SK-N-SH (cell line): ENCODE data around the gene TIAM2. TPM values are rescaled to one million over a fixed set of nuclear protein-coding genes. Genes with fewer than 3 reads are reported as not detected.

Experiments used
- CTCF ChIA-PET: fragments of 300-600, 350-600 bp; formaldehyde crosslinking; extraction: SDS; loops from one replicate; lab custom pipeline; 2021; lab: Yijun Ruan, JAX
- POLR2A ChIA-PET: fragments of 350-600 bp; sonication (Branson Sonifier 250); formaldehyde crosslinking; extraction: SDS; loops from one replicate; lab custom pipeline; 2020; ENCODE audit warnings: antibody characterized with exemption, inconsistent platforms; lab: Yijun Ruan, JAX
- DNase-seq: peaks from one replicate; pipeline ENCODE4 v3.0.0; 2012
- H2AFZ ChIP-seq: fragments of 200-600 bp; sonication (generic); 2 replicates; pipeline ENCODE4 v1.8.1; 2016; ENCODE audit warnings: antibody characterized with exemption, mild to moderate bottlenecking, low read depth
- H3F3A ChIP-seq: fragments of 200-600 bp; sonication (generic); replicated peaks from 2 replicates; pipeline ENCODE3; 2016; ENCODE audit warnings: antibody characterized with exemption, mild to moderate bottlenecking; ENCODE audit not compliant: insufficient read depth
- H3K27ac ChIP-seq, 2 experiments: fragments of 200-500 bp in 1 of 2; fragments of 200-600 bp in 1 of 2; sonication (Bioruptor generic) in 1 of 2; sonication (generic), shearing (Covaris generic) in 1 of 2; 2 replicates each; pipeline versions ENCODE4 v1.5.1 to v1.6.1; 2014 to 2016; ENCODE audit warnings: low read depth in 2 of 2, inconsistent platforms in 1 of 2, low read length in 1 of 2, mild to moderate bottlenecking in 1 of 2, mixed read lengths in 1 of 2
- H3K27me3 ChIP-seq: fragments of 200-600 bp; sonication (generic), shearing (Covaris generic); 2 replicates; pipeline ENCODE4 v1.6.1; 2016; ENCODE audit warnings: mixed run types; ENCODE audit not compliant: insufficient read depth
- H3K36me3 ChIP-seq, 2 experiments: fragments of 200-500 bp in 1 of 2; fragments of 200-600 bp in 1 of 2; sonication (Bioruptor generic) in 1 of 2; sonication (generic) in 1 of 2; replicated peaks in 1 of 2; 2 replicates each; pipeline versions ENCODE3 to v1.5.1; 2014 to 2016; ENCODE audit warnings: low read length in 1 of 2, mild to moderate bottlenecking in 1 of 2; ENCODE audit not compliant: insufficient read depth in 2 of 2, control insufficient read depth in 1 of 2
- H3K4me1 ChIP-seq, 2 experiments: fragments of 200-500 bp in 1 of 2; fragments of 200-600 bp in 1 of 2; sonication (Bioruptor generic) in 1 of 2; sonication (generic), shearing (Covaris generic) in 1 of 2; 2 replicates each; pipeline versions ENCODE4 v1.5.1 to v1.6.1; 2014 to 2016; ENCODE audit warnings: low read depth in 1 of 2, low read length in 1 of 2, mixed run types in 1 of 2; ENCODE audit not compliant: insufficient read depth in 2 of 2, control insufficient read depth in 1 of 2
- H3K4me2 ChIP-seq: fragments of 200-600 bp; sonication (generic), shearing (Covaris generic); 2 replicates; pipeline ENCODE4 v1.6.1; 2017; ENCODE audit warnings: mixed run types
- H3K4me3 ChIP-seq, 2 experiments: fragments of 200-500 bp in 1 of 2; fragments of 200-600 bp in 1 of 2; sonication (Bioruptor generic) in 1 of 2; sonication (generic), shearing (Covaris generic) in 1 of 2; 2 replicates each; pipeline versions ENCODE4 v1.5.1 to v1.8.1; 2014 to 2016; ENCODE audit warnings: low read depth in 2 of 2, inconsistent platforms in 1 of 2, low read length in 1 of 2, mild to moderate bottlenecking in 1 of 2, mixed read lengths in 1 of 2, moderate library complexity in 1 of 2
- H3K79me2 ChIP-seq: fragments of 200-600 bp; sonication (generic); 2 replicates; pipeline ENCODE4 v1.8.1; 2017; ENCODE audit warnings: mild to moderate bottlenecking; ENCODE audit not compliant: insufficient read depth
- H3K9ac ChIP-seq: fragments of 200-600 bp; sonication (generic); 2 replicates; pipeline ENCODE4 v1.6.1; 2017; ENCODE audit warnings: mixed run types
- H3K9me2 ChIP-seq: fragments of 200-600 bp; sonication (generic); 2 replicates; pipeline ENCODE4 v1.6.1; 2017; ENCODE audit warnings: mixed run types
- H3K9me3 ChIP-seq: fragments of 200-600 bp; sonication (generic); 2 replicates; pipeline ENCODE4 v1.6.1; 2017; ENCODE audit warnings: mixed run types, mild to moderate bottlenecking, moderate library complexity
- H4K20me1 ChIP-seq: fragments of 200-600 bp; sonication (generic); 2 replicates; pipeline ENCODE4 v1.6.1; 2017; ENCODE audit warnings: mild to moderate bottlenecking, mixed run types; ENCODE audit not compliant: insufficient read depth
- CTCF ChIP-seq: fragments of 200-600 bp; sonication (generic); IDR thresholded peaks from 2 replicates; pipeline ENCODE4 v1.6.1; 2017; ENCODE audit warnings: antibody characterized with exemption, mild to moderate bottlenecking, moderate library complexity
- ELF1 ChIP-seq: IDR thresholded peaks from 2 replicates; pipeline ENCODE4 v1.4.0; 2012
- EZH2phosphoT487 ChIP-seq: fragments of 200-600 bp; sonication (generic); IDR thresholded peaks from 2 replicates; pipeline ENCODE4 v1.6.1; 2017; ENCODE audit warnings: low read depth, mixed run types, mild to moderate bottlenecking, antibody characterized with exemption, moderate library complexity, borderline replicate concordance
- FOSL2 ChIP-seq: IDR thresholded peaks from 2 replicates; pipeline ENCODE4 v1.4.0; 2012; ENCODE audit warnings: low read depth, mild to moderate bottlenecking, moderate library complexity, borderline replicate concordance
- FOXJ3 ChIP-seq: sonication (generic); formaldehyde crosslinking; IDR thresholded peaks from 2 replicates; pipeline ENCODE4 v1.5.1; 2020; ENCODE audit warnings: mild to moderate bottlenecking, missing genetic modification reagents
- GATA2 ChIP-seq: sonication (generic); formaldehyde crosslinking; IDR thresholded peaks from 2 replicates; pipeline ENCODE4 v1.5.0; 2020; ENCODE audit warnings: mild to moderate bottlenecking, missing genetic modification reagents
- IRF3 ChIP-seq: fragments of 150-350 bp; IDR thresholded peaks from 2 replicates; pipeline ENCODE4 v1.6.1; 2016; ENCODE audit warnings: mild to moderate bottlenecking, low read depth, low read length
- MAX ChIP-seq: IDR thresholded peaks from 2 replicates; pipeline ENCODE4 v1.4.0; 2012; ENCODE audit warnings: low read depth
- MEF2A ChIP-seq: IDR thresholded peaks from 2 replicates; pipeline ENCODE4 v1.4.0; 2012; ENCODE audit warnings: low read depth, borderline replicate concordance
- MXI1 ChIP-seq: IDR thresholded peaks from 2 replicates; pipeline ENCODE4 v1.6.1; 2012; ENCODE audit warnings: mild to moderate bottlenecking, low read depth, low read length, improper control_type of control experiment
- RAD21 ChIP-seq: IDR thresholded peaks from 2 replicates; pipeline ENCODE4 v1.6.1; 2012; ENCODE audit warnings: mild to moderate bottlenecking, low read length
- RCOR1 ChIP-seq: fragments of 150-350 bp; IDR thresholded peaks from 2 replicates; pipeline ENCODE4 v1.6.1; 2017; ENCODE audit warnings: antibody characterized with exemption, low read length
- RFX5 ChIP-seq: IDR thresholded peaks from 2 replicates; pipeline ENCODE4 v1.6.1; 2012; ENCODE audit warnings: mild to moderate bottlenecking, improper control_type of control experiment, low read length
- SIN3A ChIP-seq: IDR thresholded peaks from 2 replicates; pipeline ENCODE4 v1.6.1; 2012; ENCODE audit warnings: low read depth, mild to moderate bottlenecking, low read length, moderate library complexity, borderline replicate concordance
- SMC3 ChIP-seq: IDR thresholded peaks from 2 replicates; pipeline ENCODE4 v1.6.1; 2012; ENCODE audit warnings: low read depth, low read length, improper control_type of control experiment
- TCF12 ChIP-seq: IDR thresholded peaks from 2 replicates; pipeline ENCODE4 v1.4.0; 2012
- TEAD4 ChIP-seq: IDR thresholded peaks from 2 replicates; pipeline ENCODE4 v1.4.0; 2012; ENCODE audit warnings: mild to moderate bottlenecking, borderline replicate concordance; ENCODE audit not compliant: insufficient read depth
- YY1 ChIP-seq: IDR thresholded peaks from 2 replicates; pipeline ENCODE4 v1.4.0; 2012; ENCODE audit warnings: low read depth, mild to moderate bottlenecking
- WGBS: methylation state at CpG from one replicate; pipeline ENCODE4 v1.1.6; 2017; ENCODE audit warnings: low lambda C conversion rate; 5-methylcytosine and 5-hydroxymethylcytosine counted together
- polyA plus RNA-seq, 3 experiments: library from polyadenylated mRNA; depleted of rRNA; stranded (reverse); fragments of >200 nt; gene quantifications; 2 replicates each; pipeline ENCODE4 v1.2.3, GENCODE V29; 2012
- TF ChIP-seq, protein P1 (sequence below): IDR thresholded peaks from 2 replicates; pipeline ENCODE4 v1.4.0; 2012; ENCODE audit warnings: low read depth, borderline replicate concordance

TIAM2 gene
- polyA plus RNA-seq, 1 of the 3 experiments (the other 2 are of a cell fraction) = 13.6 TPM

DNA sequence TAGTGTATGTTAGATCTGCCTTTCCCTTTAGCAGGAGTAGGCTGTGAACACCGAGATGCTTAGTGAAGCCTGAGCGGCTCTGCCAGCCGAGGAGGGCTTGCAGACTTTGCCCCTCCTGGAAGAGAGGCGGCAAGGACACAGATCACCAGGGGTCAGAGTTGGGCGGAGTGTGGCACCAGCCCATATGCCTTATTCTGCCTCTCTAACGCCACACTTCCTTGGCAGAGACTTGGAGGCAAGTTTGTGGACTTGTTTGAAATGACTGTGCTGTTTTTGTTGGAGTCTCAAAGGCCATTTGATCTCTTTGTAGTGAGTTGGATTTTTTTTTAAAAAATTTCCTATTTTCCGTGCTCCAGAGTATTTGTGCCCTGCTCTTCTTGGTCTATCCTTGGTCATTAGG lies 224.2 kb downstream of the TIAM2 start:
- no peaks in the 10 kb centered on the region for H3K79me2 ChIP-seq
- no peaks in the 10 kb centered on the region for H3K27me3 ChIP-seq
- peaks cover 8 to 13% of the 10 kb centered on the region in 2 experiments; a peak in 2 of 4 replicates for H3K4me1 ChIP-seq
- ChIA-PET POLR2A (no interaction called here), CTCF (no interaction called here)
- no peaks in the 10 kb centered on the region for H4K20me1 ChIP-seq
- no peak overlapping the region for H3K4me3 ChIP-seq
- H2AFZ ChIP-seq = no peak overlapping the region
- peaks cover 11% of the 10 kb centered on the region for H3F3A ChIP-seq
- H3K9me3 ChIP-seq = no peaks in the 10 kb centered on the region
- TF ChIP-seq MAX = no peak
- no peak for TF ChIP-seq EZH2phosphoT487
- no peak for TF ChIP-seq MEF2A
- no peak for TF ChIP-seq TEAD4
- no peak for TF ChIP-seq MXI1
- no peak for TF ChIP-seq FOXJ3
- TF ChIP-seq, protein P1, sequence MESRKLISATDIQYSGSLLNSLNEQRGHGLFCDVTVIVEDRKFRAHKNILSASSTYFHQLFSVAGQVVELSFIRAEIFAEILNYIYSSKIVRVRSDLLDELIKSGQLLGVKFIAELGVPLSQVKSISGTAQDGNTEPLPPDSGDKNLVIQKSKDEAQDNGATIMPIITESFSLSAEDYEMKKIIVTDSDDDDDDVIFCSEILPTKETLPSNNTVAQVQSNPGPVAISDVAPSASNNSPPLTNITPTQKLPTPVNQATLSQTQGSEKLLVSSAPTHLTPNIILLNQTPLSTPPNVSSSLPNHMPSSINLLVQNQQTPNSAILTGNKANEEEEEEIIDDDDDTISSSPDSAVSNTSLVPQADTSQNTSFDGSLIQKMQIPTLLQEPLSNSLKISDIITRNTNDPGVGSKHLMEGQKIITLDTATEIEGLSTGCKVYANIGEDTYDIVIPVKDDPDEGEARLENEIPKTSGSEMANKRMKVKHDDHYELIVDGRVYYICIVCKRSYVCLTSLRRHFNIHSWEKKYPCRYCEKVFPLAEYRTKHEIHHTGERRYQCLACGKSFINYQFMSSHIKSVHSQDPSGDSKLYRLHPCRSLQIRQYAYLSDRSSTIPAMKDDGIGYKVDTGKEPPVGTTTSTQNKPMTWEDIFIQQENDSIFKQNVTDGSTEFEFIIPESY = no peak
- no peak for TF ChIP-seq RCOR1
- no peak for TF ChIP-seq FOSL2
- no peak for TF ChIP-seq RAD21
- TF ChIP-seq SMC3 = no peak
- TF ChIP-seq TCF12 = no peak
- TF ChIP-seq YY1 = no peak
- TF ChIP-seq IRF3 = no peak
- TF ChIP-seq RFX5 = no peak
- TF ChIP-seq CTCF = no peak
- no peak for TF ChIP-seq ELF1
- no peak for TF ChIP-seq SIN3A
- TF ChIP-seq GATA2 (CRISPR knock-in tag) = no peak
- no peak overlapping the region for H3K4me2 ChIP-seq
- DNase-seq = no peak
- H3K9ac ChIP-seq = no peak overlapping the region
- H3K36me3 ChIP-seq = no peaks in the 10 kb centered on the region
- 95% methylated on average over 5 of the region's 7 CpGs for WGBS
- no peak overlapping the region; a peak in 1 of 4 replicates for H3K27ac ChIP-seq
- no peaks in the 10 kb centered on the region for H3K9me2 ChIP-seq
